Breast epithelium (tissue), 4 donors: ENCODE results near the gene DOCK9. TPM values are rescaled to one million over a fixed set of nuclear protein-coding genes. Genes with fewer than 3 reads are reported as not detected.

Source experiments
- DNase-seq, 2 donors: peaks; one replicate each; pipeline ENCODE4 v3.0.0-alpha.2; 2019; ENCODE audit warnings: low spot score in 2 of 2
- H3K27ac ChIP-seq, 2 donors: fragments of 200-600 bp; sonication (generic) in 1 of 2; one replicate each; pipeline ENCODE4 v1.5.1; 2016 to 2019; ENCODE audit warnings: mild to moderate bottlenecking in 1 of 2
- H3K27me3 ChIP-seq, 2 donors: fragments of 200-600 bp; sonication (generic) in 1 of 2; one replicate each; pipeline versions ENCODE4 v1.5.1 to v1.6.0; 2017 to 2019; ENCODE audit warnings: control low read depth in 1 of 2, mild to moderate bottlenecking in 1 of 2
- H3K36me3 ChIP-seq: fragments of 200-600 bp; one replicate; pipeline ENCODE4 v1.5.1; 2019
- H3K4me1 ChIP-seq, 2 donors: fragments of 200-600 bp; sonication (generic); one replicate each; pipeline ENCODE4 v1.5.1; 2016 to 2019; ENCODE audit warnings: control low read depth in 1 of 2
- H3K4me3 ChIP-seq, 3 donors: fragments of 200-600 bp; sonication (generic); 1 replicate in 2 of 3; 2 replicates in 1 of 3; pipeline ENCODE4 v1.5.1; 2016 to 2019; ENCODE audit warnings: mild to moderate bottlenecking in 3 of 3, moderate library complexity in 2 of 3
- H3K9me3 ChIP-seq, 2 donors: fragments of 200-600 bp; sonication (generic) in 1 of 2; one replicate each; pipeline ENCODE4 v1.5.1; 2016 to 2019; ENCODE audit warnings: control low read depth in 1 of 2
- CTCF ChIP-seq, 3 donors: fragments of 450-650 bp; IDR thresholded peaks; one replicate each; pipeline ENCODE4 v1.5.1; 2016 to 2017; ENCODE audit warnings: antibody characterized with exemption in 3 of 3, mild to moderate bottlenecking in 3 of 3, moderate library complexity in 3 of 3
- POLR2A ChIP-seq: fragments of 450-650 bp; IDR thresholded peaks from one replicate; pipeline ENCODE4 v1.6.1; 2016; ENCODE audit warnings: antibody characterized with exemption, mild to moderate bottlenecking, moderate library complexity
- POLR2AphosphoS5 ChIP-seq, 3 donors: sonication (generic); formaldehyde crosslinking; IDR thresholded peaks; one replicate each; pipeline ENCODE4 v1.6.1; 2017; ENCODE audit warnings: antibody characterized with exemption in 3 of 3
- intact Hi-C: fragments of 100-400 bp; cut with DNase I; formaldehyde crosslinking; loops from one replicate; pipeline ENCODE4 v1.15.1; 2023; ENCODE audit warnings: low total_unique reads
- total RNA-seq, 3 donors: library from RNA; depleted of rRNA; stranded (reverse); fragments of >200 nt; gene quantifications; one replicate each; pipeline ENCODE4 v1.1.0, GENCODE V29; 2016

The DOCK9 gene
- total RNA-seq, 3 donors from 2014 or later, result 85.5 to 155 (median 92.2) TPM

GRCh38 chr13:98951266-98951665 is 26.6 kb downstream of the DOCK9 start:
- no peaks in the 10 kb centered on the region for H3K36me3 ChIP-seq
- H3K27me3 ChIP-seq, result no peaks in the 10 kb centered on the region
- H3K4me3 ChIP-seq, result no peak overlapping the region
- TF ChIP-seq CTCF (IDR thresholded peaks at IDR 0.05), result no peak
- no peak for TF ChIP-seq POLR2A
- no peak for TF ChIP-seq POLR2AphosphoS5 (IDR thresholded peaks at IDR 0.05)
- no peak for DNase-seq
- H3K4me1 ChIP-seq, result no peaks in the 10 kb centered on the region
- H3K9me3 ChIP-seq, result no peaks in the 10 kb centered on the region
- no peak overlapping the region for H3K27ac ChIP-seq
- intact Hi-C loops, result no loop called here

- Histone ChIP-seq H3K9me3 (no peaks in the 10 kb centered on the region), H3K27me3 (no peaks in the 10 kb centered on the region), H3K4me1 (no peaks in the 10 kb centered on the region), H3K27ac (no peak overlapping the region), H3K4me3 (no peak overlapping the region), H3K36me3 (no peaks in the 10 kb centered on the region)
- TF ChIP-seq POLR2A (no peak), CTCF (IDR thresholded peaks at IDR 0.05) (no peak), POLR2AphosphoS5 (IDR thresholded peaks at IDR 0.05) (no peak)
- no peak for DNase-seq
- intact Hi-C loops, result no loop called here
These were observed 27.2 kb downstream of the DOCK9 start for GRCh38 chr13:98950705-98951104.

- no peak for TF ChIP-seq CTCF (IDR thresholded peaks at IDR 0.05)
- no peak for TF ChIP-seq POLR2A
- TF ChIP-seq POLR2AphosphoS5 (IDR thresholded peaks at IDR 0.05), result no peak
- DNase-seq, result no peak
- no peaks in the 10 kb centered on the region for H3K36me3 ChIP-seq
- no peaks in the 10 kb centered on the region for H3K4me1 ChIP-seq
- intact Hi-C loops, result loop anchor here (2.0 kb wide), 1 partner anchor 27 kb away; no protein-coding TSS in a partner anchor
- H3K27me3 ChIP-seq, result no peaks in the 10 kb centered on the region
- H3K4me3 ChIP-seq, result no peak overlapping the region
- no peaks in the 10 kb centered on the region for H3K9me3 ChIP-seq
- no peak overlapping the region for H3K27ac ChIP-seq
These were observed 29.9 kb downstream of the DOCK9 start for GRCh38 chr13:98947925-98948324.

GRCh38 chr13:98945863-98946605 is 31.8 kb downstream of the DOCK9 start:
- Histone ChIP-seq H3K27me3 (no peaks in the 10 kb centered on the region), H3K4me1 (no peaks in the 10 kb centered on the region), H3K9me3 (no peaks in the 10 kb centered on the region), H3K27ac (peak overlapping the region in 1 of 2 donors; percentile 50), H3K36me3 (no peaks in the 10 kb centered on the region), H3K4me3 (no peak overlapping the region)
- intact Hi-C loops, result loop anchor here (2.0 kb wide), 1 partner anchor 29 kb away; no protein-coding TSS in a partner anchor
- TF ChIP-seq CTCF (IDR thresholded peaks at IDR 0.05) (no peak), POLR2AphosphoS5 (IDR thresholded peaks at IDR 0.05) (no peak), POLR2A (no peak)
- DNase-seq, result no peak

- intact Hi-C loops, result no loop called here
- no peaks in the 10 kb centered on the region for H3K4me1 ChIP-seq
- H3K27me3 ChIP-seq, result no peaks in the 10 kb centered on the region
- no peaks in the 10 kb centered on the region for H3K9me3 ChIP-seq
- no peak for DNase-seq
- no peak overlapping the region for H3K4me3 ChIP-seq
- H3K27ac ChIP-seq, result no peak overlapping the region
- no peaks in the 10 kb centered on the region for H3K36me3 ChIP-seq
- TF ChIP-seq POLR2A (no peak), POLR2AphosphoS5 (IDR thresholded peaks at IDR 0.05) (no peak), CTCF (IDR thresholded peaks at IDR 0.05) (no peak)
These were observed 33.5 kb downstream of the DOCK9 start for GRCh38 chr13:98944336-98944735.
